CD14-positive monocyte (primary cell): ENCODE measurements around the gene ZNF503. TPM values are rescaled to one million over a fixed set of nuclear protein-coding genes. Genes with fewer than 3 reads are reported as not detected.
"Not testable (repeated sequence)": the region's sequence is repeated elsewhere in the genome, so short reads cannot be mapped to it uniquely, and the experiment has no call there.

ENCODE experiments used
- DNase-seq, 3 donors: peaks; one replicate each; pipeline ENCODE4 v3.0.0-alpha.2; 2011 to 2022
- H2AFZ ChIP-seq: 2 replicates; pipeline ENCODE4 v1.6.0; 2012; ENCODE audit warnings: mild to moderate bottlenecking, low read depth, low read length, inconsistent platforms; ENCODE audit not compliant: insufficient read depth, poor library complexity, severe bottlenecking
- H3K27ac ChIP-seq, 2 donors: 1 replicate in 1 of 2; 2 replicates in 1 of 2; pipeline ENCODE4 v1.5.1; 2012 to 2013; ENCODE audit warnings: low read length in 2 of 2, control low read depth in 1 of 2, inconsistent platforms in 1 of 2, low read depth in 1 of 2, mild to moderate bottlenecking in 1 of 2
- H3K27me3 ChIP-seq, 2 donors: one replicate each; pipeline versions ENCODE4 v1.6.0 to v1.6.1; 2011 to 2013; ENCODE audit warnings: low read length in 2 of 2; ENCODE audit not compliant: control insufficient read depth in 2 of 2, insufficient read depth in 2 of 2
- H3K36me3 ChIP-seq, 2 donors: replicated peaks in 1 of 2; 1 replicate in 1 of 2; 2 replicates in 1 of 2; pipeline versions ENCODE4 v1.5.1 to v1.6.1; 2012 to 2013; ENCODE audit warnings: low read length in 2 of 2, control low read depth in 1 of 2, inconsistent platforms in 1 of 2, mild to moderate bottlenecking in 1 of 2; ENCODE audit not compliant: insufficient read depth in 2 of 2, control insufficient read depth in 1 of 2
- H3K4me1 ChIP-seq, 2 donors: 1 replicate in 1 of 2; 2 replicates in 1 of 2; pipeline versions ENCODE4 v1.5.1 to v1.6.1; 2012 to 2013; ENCODE audit warnings: low read length in 2 of 2, control low read depth in 1 of 2, inconsistent platforms in 1 of 2, mild to moderate bottlenecking in 1 of 2, moderate library complexity in 1 of 2; ENCODE audit not compliant: insufficient read depth in 2 of 2, control insufficient read depth in 1 of 2
- H3K4me2 ChIP-seq: replicated peaks from 2 replicates; pipeline ENCODE3; 2012; ENCODE audit warnings: low read length, moderate library complexity, mild to moderate bottlenecking; ENCODE audit not compliant: poor library complexity, severe bottlenecking; ENCODE audit errors: extremely low read depth
- H3K4me3 ChIP-seq, 3 experiments: fragments of 200-600 bp in 1 of 3; sonication (generic) in 1 of 3; replicated peaks in 1 of 3; 1 replicate in 2 of 3; 2 replicates in 1 of 3; pipeline ENCODE4 v1.5.1; 2011 to 2013; ENCODE audit warnings: low read length in 3 of 3, mild to moderate bottlenecking in 3 of 3, control low read depth in 2 of 3, low read depth in 2 of 3, inconsistent platforms in 1 of 3, moderate library complexity in 1 of 3
- H3K79me2 ChIP-seq: 2 replicates; pipeline ENCODE4 v1.6.0; 2012; ENCODE audit warnings: mild to moderate bottlenecking, control low read depth, inconsistent platforms, low read length, moderate library complexity; ENCODE audit not compliant: insufficient read depth
- H3K9ac ChIP-seq: 2 replicates; pipeline ENCODE4 v1.6.0; 2017; ENCODE audit warnings: low read length, mild to moderate bottlenecking; ENCODE audit not compliant: insufficient read depth, poor library complexity, severe bottlenecking
- H3K9me3 ChIP-seq, 2 donors: replicated peaks in 1 of 2; 1 replicate in 1 of 2; 2 replicates in 1 of 2; pipeline versions ENCODE4 v1.5.1 to v1.6.1; 2012 to 2013; ENCODE audit warnings: low read length in 2 of 2, control low read depth in 1 of 2; ENCODE audit not compliant: control insufficient read depth in 1 of 2, insufficient read depth in 1 of 2
- H4K20me1 ChIP-seq: 2 replicates; pipeline ENCODE4 v1.6.0; 2012; ENCODE audit warnings: mild to moderate bottlenecking, low read length, control low read depth, moderate library complexity; ENCODE audit not compliant: insufficient read depth
- H3K27ac Mint-ChIP-seq, 7 donors: one replicate each; pipeline ENCODE4 v1.8.0; 2020; ENCODE audit warnings: mild to moderate bottlenecking in 7 of 7, mixed read lengths in 7 of 7, moderate library complexity in 6 of 7, inconsistent platforms in 2 of 7
- H3K27me3 Mint-ChIP-seq, 3 donors: one replicate each; pipeline ENCODE4 v1.8.0; 2021 to 2022; ENCODE audit warnings: low read depth in 3 of 3, mild to moderate bottlenecking in 3 of 3, mixed read lengths in 3 of 3, moderate library complexity in 3 of 3, inconsistent platforms in 1 of 3
- H3K36me3 Mint-ChIP-seq, 2 donors: one replicate each; pipeline ENCODE4 v1.8.0; 2020; ENCODE audit warnings: mixed read lengths in 2 of 2, inconsistent platforms in 1 of 2, mild to moderate bottlenecking in 1 of 2
- H3K4me1 Mint-ChIP-seq: one replicate; pipeline ENCODE4 v1.8.0; 2020; ENCODE audit warnings: mild to moderate bottlenecking, mixed read lengths
- H3K4me3 Mint-ChIP-seq, 2 donors: one replicate each; pipeline ENCODE4 v1.8.0; 2020; ENCODE audit warnings: mild to moderate bottlenecking in 2 of 2, mixed read lengths in 2 of 2, moderate library complexity in 1 of 2
- H3K9me3 Mint-ChIP-seq, 7 donors: one replicate each; pipeline ENCODE4 v1.8.0; 2020 to 2022; ENCODE audit warnings: mixed read lengths in 7 of 7, mild to moderate bottlenecking in 6 of 7, moderate library complexity in 6 of 7, inconsistent platforms in 2 of 7
- WGBS: methylation state at CpG from one replicate; pipeline ENCODE4 v1.1.5; 2013; ENCODE audit warnings: missing lambda C conversion rate; ENCODE audit not compliant: insufficient coverage; 5-methylcytosine and 5-hydroxymethylcytosine counted together
- intact Hi-C, 2 donors: fragments of 100-400 bp; cut with micrococcal nuclease; formaldehyde crosslinking; loops; one replicate each; pipeline versions ENCODE4 v1.15.0 to v1.15.1; 2023
- polyA plus RNA-seq, 3 donors: library from polyadenylated mRNA; depleted of rRNA in 1 of 3; unstranded in 2 of 3; stranded (reverse) in 1 of 3; fragments of 300-500 nt in 2 of 3; fragments of >200 nt in 1 of 3; fragmentation: Illumina TruSeq in 2 of 3; gene quantifications; 1 replicate in 2 of 3; 2 replicates in 1 of 3; pipeline ENCODE4 v1.2.3, GENCODE V29; 2012 to 2021
- TF ChIP-seq, protein P1 (sequence below): fragments of 200-600 bp; IDR thresholded peaks from one replicate; pipeline ENCODE4 v1.8.0; 2022; ENCODE audit warnings: antibody characterized with exemption, mild to moderate bottlenecking

ZNF503 gene
- polyA plus RNA-seq, 3 donors, result 0.65 to 7.2 (median 1.3) TPM

DNA sequence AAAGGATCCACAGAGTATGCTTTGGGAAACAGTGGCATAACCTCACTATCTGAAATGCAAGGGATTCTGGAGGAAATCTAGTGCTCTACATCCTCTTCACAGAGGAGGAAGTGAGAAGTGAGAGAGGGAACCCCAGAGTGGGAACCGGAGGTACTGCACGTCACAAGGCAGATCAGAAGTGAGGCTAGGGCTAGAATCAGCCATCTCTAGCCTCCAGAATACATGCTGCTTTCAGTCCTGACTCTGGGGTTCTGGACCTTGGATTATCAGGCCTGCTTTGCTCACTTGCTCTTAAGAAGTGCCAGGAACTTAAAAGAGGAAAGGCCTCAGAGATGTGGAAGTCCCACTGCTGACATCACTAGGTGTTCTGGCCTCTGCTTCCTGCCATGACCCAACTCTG, 25.7 kb downstream of the ZNF503 start:
- TF ChIP-seq, protein P1, sequence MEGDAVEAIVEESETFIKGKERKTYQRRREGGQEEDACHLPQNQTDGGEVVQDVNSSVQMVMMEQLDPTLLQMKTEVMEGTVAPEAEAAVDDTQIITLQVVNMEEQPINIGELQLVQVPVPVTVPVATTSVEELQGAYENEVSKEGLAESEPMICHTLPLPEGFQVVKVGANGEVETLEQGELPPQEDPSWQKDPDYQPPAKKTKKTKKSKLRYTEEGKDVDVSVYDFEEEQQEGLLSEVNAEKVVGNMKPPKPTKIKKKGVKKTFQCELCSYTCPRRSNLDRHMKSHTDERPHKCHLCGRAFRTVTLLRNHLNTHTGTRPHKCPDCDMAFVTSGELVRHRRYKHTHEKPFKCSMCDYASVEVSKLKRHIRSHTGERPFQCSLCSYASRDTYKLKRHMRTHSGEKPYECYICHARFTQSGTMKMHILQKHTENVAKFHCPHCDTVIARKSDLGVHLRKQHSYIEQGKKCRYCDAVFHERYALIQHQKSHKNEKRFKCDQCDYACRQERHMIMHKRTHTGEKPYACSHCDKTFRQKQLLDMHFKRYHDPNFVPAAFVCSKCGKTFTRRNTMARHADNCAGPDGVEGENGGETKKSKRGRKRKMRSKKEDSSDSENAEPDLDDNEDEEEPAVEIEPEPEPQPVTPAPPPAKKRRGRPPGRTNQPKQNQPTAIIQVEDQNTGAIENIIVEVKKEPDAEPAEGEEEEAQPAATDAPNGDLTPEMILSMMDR, result no peak
- Histone ChIP-seq H3K27ac (peak overlapping the region; percentile 74 to 81), H3K4me2 (no peak overlapping the region), H3K79me2 (no peaks in the 10 kb centered on the region), H3K36me3 (no peaks in the 10 kb centered on the region), H3K4me1 (peaks cover 26 to 30% of the 10 kb centered on the region in 2 donors), H3K27me3 (no peaks in the 10 kb centered on the region), H3K9me3 (no peaks in the 10 kb centered on the region), H3K4me3 (no peak overlapping the region), H2AFZ (peak overlapping the region; percentile 41), H3K9ac (no peak overlapping the region), H4K20me1 (no peaks in the 10 kb centered on the region)
- Mint-ChIP-seq H3K27ac (peak overlapping the region; percentile 64 to 91 (median 86)), H3K36me3 (no peaks in the 10 kb centered on the region), H3K27me3 (peaks cover 1 to 17% (median 2%) of the 10 kb centered on the region in 3 donors), H3K4me3 (no peak overlapping the region), H3K9me3 (peaks cover 0 to 4% (median 0%) of the 10 kb centered on the region in 7 donors), H3K4me1 (peaks cover 22% of the 10 kb centered on the region)
- intact Hi-C loops, result no loop called here
- WGBS, result 0% methylated on average over 2 of the region's 2 CpGs
- peak; percentile 75 to 93 (median 81) for DNase-seq

DNA sequence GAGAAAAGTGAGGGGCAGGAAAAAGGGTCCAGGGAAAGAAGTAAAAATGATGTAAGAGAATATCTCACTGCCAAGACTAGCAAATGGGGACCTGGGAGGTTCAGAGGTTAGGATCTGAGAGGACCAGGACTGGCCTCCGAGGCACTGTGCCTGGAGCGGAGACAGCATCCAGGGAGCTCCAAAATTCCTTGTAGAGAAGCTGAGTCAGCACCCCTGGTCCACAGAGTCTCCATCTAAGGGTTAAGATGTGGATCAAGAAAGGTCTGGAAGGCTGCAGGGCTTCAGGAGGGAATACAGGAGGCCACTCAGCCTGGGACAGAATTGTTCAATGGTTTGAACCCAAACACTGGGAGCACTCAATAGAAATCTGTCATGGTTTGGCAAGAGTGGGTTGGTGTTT, 30.6 kb downstream of the ZNF503 start:
- H3K4me1 ChIP-seq, result peaks cover 8 to 15% of the 10 kb centered on the region in 2 donors
- Mint-ChIP-seq H3K27me3 (peaks cover 2 to 19% (median 3%) of the 10 kb centered on the region in 3 donors), H3K36me3 (no peaks in the 10 kb centered on the region), H3K9me3 (peaks cover 7 to 20% (median 14%) of the 10 kb centered on the region in 7 donors), H3K4me1 (peaks cover 17% of the 10 kb centered on the region), H3K27ac (no peak overlapping the region), H3K4me3 (no peak overlapping the region)
- H3K4me3 ChIP-seq, result no peak overlapping the region
- H4K20me1 ChIP-seq, result no peaks in the 10 kb centered on the region
- no peak for DNase-seq
- no peaks in the 10 kb centered on the region for H3K27me3 ChIP-seq
- H2AFZ ChIP-seq, result no peak overlapping the region
- intact Hi-C loops, result no loop called here
- TF ChIP-seq, protein P1, result no peak
- peaks cover 8% of the 10 kb centered on the region in 2 donors for H3K9me3 ChIP-seq
- no peaks in the 10 kb centered on the region for H3K79me2 ChIP-seq
- no peaks in the 10 kb centered on the region for H3K36me3 ChIP-seq
- no peak overlapping the region for H3K9ac ChIP-seq
- no peak overlapping the region for H3K27ac ChIP-seq
- WGBS, result 100% methylated on average over 2 of the region's 2 CpGs
- no peak overlapping the region for H3K4me2 ChIP-seq

- H3K4me1 ChIP-seq, H3K4me1 Mint-ChIP-seq, H3K36me3 Mint-ChIP-seq, DNase-seq, H2AFZ ChIP-seq, H3K79me2 ChIP-seq, H3K36me3 ChIP-seq, H3K9me3 ChIP-seq, intact Hi-C loops, H3K27ac Mint-ChIP-seq, H3K4me2 ChIP-seq, H3K27ac ChIP-seq, H3K4me3 Mint-ChIP-seq, H4K20me1 ChIP-seq, H3K9ac ChIP-seq, H3K27me3 ChIP-seq, H3K4me3 ChIP-seq: not testable (repeated sequence)
- H3K9me3 Mint-ChIP-seq, result peaks cover 7 to 20% (median 14%) of the 10 kb centered on the region in 7 donors
- WGBS, result no CpG with 5 or more reads among the region's 9 CpGs
- peaks cover 2 to 19% (median 3%) of the 10 kb centered on the region in 3 donors for H3K27me3 Mint-ChIP-seq
Measured at GRCh38 chr10:75369838-75370237, 31.7 kb downstream of the ZNF503 start.
